AG09319 (cell line): ENCODE measurements around the gene CFHR5.
"Not testable (repeated sequence)": the region's sequence is repeated elsewhere in the genome, so short reads cannot be mapped to it uniquely, and the experiment has no call there.

Experiments
- DNase-seq: peaks from one replicate; pipeline ENCODE4 v3.0.0-alpha.2; 2010; ENCODE audit warnings: low read depth; ENCODE audit errors: extremely low read depth
- TF ChIP-seq, protein P1 (sequence below): IDR thresholded peaks from 2 replicates; pipeline ENCODE4 v1.5.1; 2011; ENCODE audit warnings: low read depth, mild to moderate bottlenecking, inconsistent platforms, low read length, moderate library complexity

Gene CFHR5

DNA sequence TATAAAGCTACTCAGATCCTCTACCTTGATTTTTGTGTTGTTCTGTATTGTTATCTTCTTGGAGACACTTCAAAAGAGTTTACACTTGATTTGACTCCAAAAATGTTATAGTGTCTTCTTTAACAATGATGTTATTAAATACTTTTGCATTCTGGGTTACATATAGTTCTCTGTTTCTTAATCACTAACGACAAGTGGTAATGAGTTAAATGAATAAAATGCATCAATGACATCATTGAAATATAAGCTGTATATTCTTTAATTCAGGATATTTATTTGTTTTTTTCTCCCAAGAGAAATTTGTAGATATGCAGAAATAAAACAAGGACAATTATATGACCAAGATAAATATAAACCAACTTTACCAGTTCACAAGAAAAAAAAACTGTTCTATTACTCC is 7.2 kb upstream of the CFHR5 start:
- no peak for DNase-seq
- TF ChIP-seq, protein P1, sequence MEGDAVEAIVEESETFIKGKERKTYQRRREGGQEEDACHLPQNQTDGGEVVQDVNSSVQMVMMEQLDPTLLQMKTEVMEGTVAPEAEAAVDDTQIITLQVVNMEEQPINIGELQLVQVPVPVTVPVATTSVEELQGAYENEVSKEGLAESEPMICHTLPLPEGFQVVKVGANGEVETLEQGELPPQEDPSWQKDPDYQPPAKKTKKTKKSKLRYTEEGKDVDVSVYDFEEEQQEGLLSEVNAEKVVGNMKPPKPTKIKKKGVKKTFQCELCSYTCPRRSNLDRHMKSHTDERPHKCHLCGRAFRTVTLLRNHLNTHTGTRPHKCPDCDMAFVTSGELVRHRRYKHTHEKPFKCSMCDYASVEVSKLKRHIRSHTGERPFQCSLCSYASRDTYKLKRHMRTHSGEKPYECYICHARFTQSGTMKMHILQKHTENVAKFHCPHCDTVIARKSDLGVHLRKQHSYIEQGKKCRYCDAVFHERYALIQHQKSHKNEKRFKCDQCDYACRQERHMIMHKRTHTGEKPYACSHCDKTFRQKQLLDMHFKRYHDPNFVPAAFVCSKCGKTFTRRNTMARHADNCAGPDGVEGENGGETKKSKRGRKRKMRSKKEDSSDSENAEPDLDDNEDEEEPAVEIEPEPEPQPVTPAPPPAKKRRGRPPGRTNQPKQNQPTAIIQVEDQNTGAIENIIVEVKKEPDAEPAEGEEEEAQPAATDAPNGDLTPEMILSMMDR, result no peak

DNA sequence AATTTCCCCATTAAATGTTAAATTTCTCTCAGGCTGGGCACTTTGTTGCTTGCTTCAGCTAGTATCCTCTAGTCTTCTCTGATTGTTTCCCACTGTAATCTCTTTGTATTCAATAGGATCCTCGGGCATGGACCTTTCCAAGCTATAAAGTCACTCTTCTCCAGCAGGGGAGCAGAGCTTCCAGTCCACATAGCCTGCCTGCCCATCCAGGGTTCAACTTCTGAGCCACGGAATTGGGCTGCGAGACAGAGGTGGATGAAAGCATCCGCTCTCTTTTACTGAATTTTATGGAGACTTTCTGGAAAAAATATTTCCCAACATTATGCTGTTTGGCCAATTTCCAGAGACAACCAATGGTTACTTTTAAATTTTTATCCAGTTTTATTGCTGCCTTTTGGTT is 1.1 kb upstream of the CFHR5 start:
- TF ChIP-seq, protein P1, result no peak
- no peak for DNase-seq

DNA sequence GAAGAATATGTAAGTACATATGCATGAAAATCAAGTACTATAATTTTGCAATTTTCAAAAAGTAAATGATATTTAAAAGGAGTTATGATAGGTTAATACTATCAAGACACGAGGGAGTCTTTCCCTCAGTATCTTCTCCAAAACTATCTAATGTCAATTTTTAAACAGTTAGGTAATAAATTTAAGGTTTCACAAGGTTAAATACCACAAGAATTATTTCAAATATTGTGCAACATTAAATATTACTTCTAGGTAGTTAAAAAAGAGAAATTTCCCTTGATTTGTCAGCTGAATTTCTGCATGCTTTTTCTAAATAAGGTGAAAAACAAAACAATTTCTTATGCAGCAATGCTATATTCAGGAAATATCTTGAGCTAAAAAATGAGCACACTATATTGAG is 3.5 kb downstream of the CFHR5 start:
- DNase-seq, result no peak
- TF ChIP-seq, protein P1, result no peak

DNA sequence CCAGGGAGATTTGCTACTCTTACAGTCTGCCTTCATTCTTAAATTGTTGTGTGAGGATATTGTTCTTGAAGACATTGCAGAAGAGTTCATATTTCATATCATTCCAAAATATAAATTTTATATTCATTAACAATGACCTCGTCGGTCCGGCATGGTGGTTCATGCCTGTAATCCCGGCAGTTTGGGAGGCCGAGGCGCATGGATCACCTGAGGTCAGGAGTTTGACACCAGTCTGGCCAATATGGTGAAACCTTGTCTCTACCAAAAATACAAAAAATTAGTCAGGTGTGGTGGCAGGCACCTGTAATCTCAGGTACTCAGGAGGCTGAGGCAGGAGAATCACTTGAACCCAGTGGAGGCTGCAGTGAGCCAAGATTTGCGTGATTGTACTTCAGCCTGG is 4.9 kb downstream of the CFHR5 start:
- not testable (repeated sequence) for DNase-seq

DNA sequence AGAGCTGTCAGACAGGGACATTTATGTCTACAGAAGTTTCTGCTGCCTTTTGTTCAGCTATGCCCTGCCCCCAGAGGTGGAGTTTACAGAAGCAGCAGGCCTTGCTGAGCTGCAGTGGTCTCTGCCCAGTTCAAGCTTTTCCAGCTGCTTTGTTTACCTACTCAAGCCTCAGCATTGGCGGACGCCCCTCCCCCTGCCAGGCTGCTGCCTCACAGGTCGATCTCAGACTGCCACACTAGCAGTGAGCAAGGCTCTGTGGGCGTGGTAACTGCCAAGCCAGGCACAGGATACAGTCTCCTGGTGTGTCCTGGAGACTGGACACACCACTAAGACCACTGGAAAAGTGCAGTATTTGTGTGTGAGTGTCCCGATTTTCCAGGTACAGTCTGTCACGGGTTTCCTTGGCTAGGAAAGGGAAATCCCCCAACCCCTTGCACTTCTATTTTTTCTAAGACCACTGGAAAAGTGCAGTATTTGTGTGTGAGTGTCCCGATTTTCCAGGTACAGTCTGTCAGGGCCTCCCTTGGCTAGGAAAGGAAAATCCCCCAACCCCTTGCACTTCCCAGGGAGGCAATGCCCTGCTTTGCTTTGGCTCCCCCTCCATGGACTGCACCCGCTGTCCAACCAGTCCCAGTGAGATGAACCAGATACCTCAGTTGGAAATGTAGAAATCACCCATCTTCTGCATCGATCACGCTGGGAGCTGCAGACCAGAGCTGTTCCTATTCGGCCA is 14.7 kb downstream of the CFHR5 start:
- not testable (repeated sequence) for DNase-seq

DNA sequence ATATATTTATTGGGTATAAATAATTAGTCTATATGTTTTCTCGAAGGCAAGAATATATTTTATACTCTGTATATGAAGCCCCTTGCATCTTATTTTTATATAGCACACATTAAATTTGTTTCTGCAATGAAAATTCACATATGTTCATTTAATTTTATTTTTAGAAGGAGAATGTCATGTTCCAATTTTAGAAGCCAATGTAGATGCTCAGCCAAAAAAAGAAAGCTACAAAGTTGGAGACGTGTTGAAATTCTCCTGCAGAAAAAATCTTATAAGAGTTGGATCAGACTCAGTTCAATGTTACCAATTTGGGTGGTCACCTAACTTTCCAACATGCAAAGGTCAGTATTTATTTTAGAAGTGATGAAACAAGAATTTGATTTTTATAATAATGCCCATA is 16.6 kb downstream of the CFHR5 start:
- TF ChIP-seq, protein P1, result no peak

DNA sequence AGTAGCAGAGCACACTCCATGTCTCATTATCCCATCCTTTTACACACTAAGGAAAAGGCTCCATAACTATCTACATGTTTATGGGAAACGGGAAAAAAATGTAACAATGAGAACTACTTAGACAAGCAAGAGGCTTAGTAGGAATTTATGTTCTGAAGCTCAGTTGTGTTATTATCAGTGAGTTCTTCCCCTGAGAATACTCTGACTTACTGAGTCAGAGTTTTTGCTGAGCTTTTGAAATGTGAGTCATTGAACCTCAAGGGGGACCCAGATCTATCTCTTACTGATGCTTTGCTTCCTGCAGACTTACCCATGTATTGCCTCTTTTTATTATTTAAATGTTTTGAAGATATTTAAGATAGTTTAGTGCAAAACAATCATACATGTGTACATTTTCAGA is 20.1 kb downstream of the CFHR5 start:
- peak; percentile 1 for DNase-seq

More for the DNA sequence above, 16.6 kb downstream of the CFHR5 start:
- no peak for DNase-seq

DNA sequence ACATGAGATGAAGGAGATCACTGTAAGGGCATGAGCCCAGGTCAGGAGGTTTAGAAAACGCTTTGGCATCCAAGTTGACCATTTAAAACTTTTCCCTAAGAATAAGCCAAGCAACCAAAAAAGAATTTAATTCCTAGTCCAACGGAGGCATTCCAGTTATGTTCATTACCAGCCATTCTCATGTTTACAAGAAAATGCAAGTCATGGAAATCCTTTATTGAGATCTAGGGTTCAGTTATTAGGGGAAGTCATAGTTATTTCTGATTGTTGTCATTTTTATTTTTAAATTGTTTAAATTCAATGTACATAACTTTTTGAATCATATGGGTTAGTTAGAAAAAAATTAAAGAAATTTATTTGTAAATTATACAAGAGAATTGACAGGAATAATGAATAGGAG is 24.5 kb downstream of the CFHR5 start:
- TF ChIP-seq, protein P1, result no peak
- no peak for DNase-seq

More for the DNA sequence above, 20.1 kb downstream of the CFHR5 start:
- TF ChIP-seq, protein P1, result no peak
